ENCODE measurements around the gene SNX10. TPM values are rescaled to one million over a fixed set of nuclear protein-coding genes. Genes with fewer than 3 reads are reported as not detected.

Gene SNX10
- total RNA-seq, 2 donors from 2014 or later = 2.3 to 5.6 TPM

DNA sequence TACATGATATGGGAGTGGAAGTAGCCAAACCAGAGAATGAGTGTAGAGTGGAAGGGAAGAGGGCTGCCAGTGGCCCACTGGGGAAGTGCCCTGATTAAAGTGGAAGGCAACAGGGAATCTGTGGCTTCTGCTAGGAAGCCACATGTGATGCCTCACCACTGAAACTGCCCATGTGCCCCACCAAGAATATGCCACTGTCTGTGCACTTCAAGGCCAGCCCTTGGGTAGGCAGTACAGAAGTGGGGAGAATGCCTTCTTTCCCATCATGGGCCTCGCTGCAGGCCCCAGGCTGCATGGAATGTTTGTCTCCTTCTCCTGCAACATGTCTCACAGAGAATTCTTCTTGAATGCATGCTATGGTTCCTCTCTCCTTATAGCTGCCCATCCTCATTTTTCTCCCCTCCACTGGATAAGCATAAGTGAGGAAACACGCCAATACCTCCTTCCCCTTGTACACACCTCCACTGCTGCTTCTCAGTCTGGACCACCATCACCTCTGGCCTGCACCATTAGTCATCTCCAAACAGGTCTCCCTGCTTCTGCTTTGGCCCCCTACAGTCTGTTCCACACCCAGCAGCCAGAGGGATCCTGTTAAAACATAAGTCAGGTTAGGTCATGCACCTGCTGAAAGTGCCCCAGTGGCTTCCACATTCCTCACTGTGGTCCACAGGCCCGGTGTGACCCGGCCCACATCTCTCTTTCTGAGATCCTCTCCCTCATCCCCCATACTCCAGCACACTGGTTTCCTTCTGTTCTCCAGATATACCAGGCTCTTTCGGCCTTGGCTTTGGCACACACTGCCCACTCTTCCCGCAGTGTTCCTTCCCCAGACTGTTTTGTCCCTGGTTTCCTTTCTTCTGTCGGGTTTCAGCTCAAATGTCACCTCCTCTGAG is 37.1 kb downstream of the SNX10 start:
- Histone ChIP-seq H3K4me3 (no peak overlapping the region), H3K27ac (no peak overlapping the region), H3K4me1 (ENCODE audit: control insufficient read depth in 1 of 2, low read depth in 2 of 2) (no peaks in the 10 kb centered on the region), H3K9me3 (no peaks in the 10 kb centered on the region), H3K36me3 (no peaks in the 10 kb centered on the region), H3K27me3 (replicated peaks; ENCODE audit: insufficient read depth) (no peaks in the 10 kb centered on the region)
- ATAC-seq (ENCODE audit: insufficient number of reproducible peaks, low FRiP score, low read depth) (no peak), DNase-seq (ENCODE audit: low spot score) (no peak)
- TF ChIP-seq, protein P1, sequence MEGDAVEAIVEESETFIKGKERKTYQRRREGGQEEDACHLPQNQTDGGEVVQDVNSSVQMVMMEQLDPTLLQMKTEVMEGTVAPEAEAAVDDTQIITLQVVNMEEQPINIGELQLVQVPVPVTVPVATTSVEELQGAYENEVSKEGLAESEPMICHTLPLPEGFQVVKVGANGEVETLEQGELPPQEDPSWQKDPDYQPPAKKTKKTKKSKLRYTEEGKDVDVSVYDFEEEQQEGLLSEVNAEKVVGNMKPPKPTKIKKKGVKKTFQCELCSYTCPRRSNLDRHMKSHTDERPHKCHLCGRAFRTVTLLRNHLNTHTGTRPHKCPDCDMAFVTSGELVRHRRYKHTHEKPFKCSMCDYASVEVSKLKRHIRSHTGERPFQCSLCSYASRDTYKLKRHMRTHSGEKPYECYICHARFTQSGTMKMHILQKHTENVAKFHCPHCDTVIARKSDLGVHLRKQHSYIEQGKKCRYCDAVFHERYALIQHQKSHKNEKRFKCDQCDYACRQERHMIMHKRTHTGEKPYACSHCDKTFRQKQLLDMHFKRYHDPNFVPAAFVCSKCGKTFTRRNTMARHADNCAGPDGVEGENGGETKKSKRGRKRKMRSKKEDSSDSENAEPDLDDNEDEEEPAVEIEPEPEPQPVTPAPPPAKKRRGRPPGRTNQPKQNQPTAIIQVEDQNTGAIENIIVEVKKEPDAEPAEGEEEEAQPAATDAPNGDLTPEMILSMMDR (IDR thresholded peaks at IDR 0.05) = no peak

DNA sequence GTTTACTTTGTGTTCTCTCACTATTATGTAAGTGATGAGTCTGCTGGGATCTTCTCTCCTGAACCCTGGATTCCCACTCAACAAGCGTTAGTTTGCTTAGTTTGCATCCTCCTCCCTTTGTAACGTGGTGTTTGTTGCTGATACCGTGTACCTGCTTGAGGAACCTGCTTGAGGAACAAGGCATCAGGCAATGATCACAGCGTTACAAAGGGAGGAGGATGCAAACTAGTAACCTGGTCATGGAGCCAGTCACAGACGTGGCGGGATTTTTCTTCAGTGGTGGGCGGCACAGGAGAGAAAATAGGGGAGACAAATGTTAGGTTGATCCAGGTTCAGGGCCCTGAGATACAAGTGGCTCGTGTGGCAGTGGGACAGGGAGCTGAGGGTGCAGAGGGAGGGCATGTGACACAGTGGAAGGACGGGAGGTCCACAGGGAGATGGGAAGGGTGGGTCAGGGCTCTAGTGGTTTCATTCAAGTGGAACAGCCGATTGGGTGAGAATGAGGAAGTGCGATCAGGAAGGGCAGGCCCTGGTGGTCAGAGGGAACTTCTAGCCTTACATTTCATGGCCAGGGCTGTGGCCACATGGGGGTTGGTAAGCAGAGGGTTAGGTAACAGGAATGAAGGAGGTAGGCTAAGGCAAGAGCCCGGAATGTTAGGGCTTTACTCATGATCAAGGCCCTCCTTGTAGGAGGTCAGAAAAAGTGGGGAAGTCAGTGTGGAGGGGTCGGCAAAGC is 38.0 kb downstream of the SNX10 start:
- no peak for ATAC-seq (ENCODE audit: insufficient number of reproducible peaks, low FRiP score, low read depth)
- H3K27ac ChIP-seq = no peak overlapping the region
- TF ChIP-seq, protein P1 (IDR thresholded peaks at IDR 0.05) = no peak
- H3K4me3 ChIP-seq = no peak overlapping the region
- H3K27me3 ChIP-seq (replicated peaks; ENCODE audit: insufficient read depth) = no peaks in the 10 kb centered on the region
- no peaks in the 10 kb centered on the region for H3K9me3 ChIP-seq
- no peaks in the 10 kb centered on the region for H3K36me3 ChIP-seq
- DNase-seq (ENCODE audit: low spot score) = no peak
- H3K4me1 ChIP-seq (ENCODE audit: control insufficient read depth in 1 of 2, low read depth in 2 of 2) = no peaks in the 10 kb centered on the region

DNA sequence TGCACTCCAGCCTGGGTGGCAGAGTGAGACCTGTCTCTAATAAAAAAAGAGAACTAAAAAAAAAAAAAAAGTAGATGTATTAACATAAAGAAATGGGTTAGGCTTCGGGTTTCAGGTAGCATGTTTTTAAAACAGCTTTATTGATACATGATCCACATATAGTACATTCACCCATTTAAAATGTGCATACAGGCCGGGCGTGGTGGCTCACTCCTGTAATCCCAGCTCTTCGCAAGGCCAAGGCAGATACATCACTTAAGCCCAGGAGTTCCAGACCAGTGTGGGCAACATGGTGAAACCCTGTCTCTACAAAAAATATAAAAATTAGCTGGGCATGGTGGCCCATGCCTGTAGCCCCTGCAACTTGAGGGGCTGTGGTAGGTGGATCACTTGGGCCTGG is 39.5 kb downstream of the SNX10 start:
- Histone ChIP-seq H3K4me3 (no peak overlapping the region), H3K27me3 (replicated peaks; ENCODE audit: insufficient read depth) (no peaks in the 10 kb centered on the region), H3K9me3 (no peaks in the 10 kb centered on the region), H3K27ac (no peak overlapping the region), H3K36me3 (no peaks in the 10 kb centered on the region), H3K4me1 (ENCODE audit: control insufficient read depth in 1 of 2, low read depth in 2 of 2) (no peaks in the 10 kb centered on the region)
- TF ChIP-seq, protein P1 (IDR thresholded peaks at IDR 0.05) = no peak
- DNase-seq (ENCODE audit: low spot score) (no peak), ATAC-seq (ENCODE audit: insufficient number of reproducible peaks, low FRiP score, low read depth) (no peak)

DNA sequence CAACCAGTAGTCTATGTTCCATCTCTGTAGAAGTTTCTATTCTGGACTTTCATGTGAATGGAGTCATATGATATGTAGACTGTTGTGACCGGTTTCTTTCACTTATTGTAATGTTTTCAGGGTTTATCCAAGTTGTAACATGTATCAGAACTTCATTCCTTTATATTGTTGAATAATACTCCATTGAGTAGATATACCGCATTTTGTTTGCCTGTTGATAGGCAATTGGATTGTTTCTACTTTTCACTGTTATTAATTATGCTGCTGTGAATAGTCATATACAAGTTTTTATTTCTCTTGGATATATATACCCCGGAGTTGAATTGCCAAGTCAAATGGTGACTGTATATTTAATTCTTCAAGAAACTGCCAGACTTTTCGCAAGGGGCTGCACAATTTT is 40.1 kb downstream of the SNX10 start:
- no peak for DNase-seq (ENCODE audit: low spot score)
- ATAC-seq (ENCODE audit: insufficient number of reproducible peaks, low FRiP score, low read depth) = no peak
- TF ChIP-seq, protein P1 (IDR thresholded peaks at IDR 0.05) = no peak

DNA sequence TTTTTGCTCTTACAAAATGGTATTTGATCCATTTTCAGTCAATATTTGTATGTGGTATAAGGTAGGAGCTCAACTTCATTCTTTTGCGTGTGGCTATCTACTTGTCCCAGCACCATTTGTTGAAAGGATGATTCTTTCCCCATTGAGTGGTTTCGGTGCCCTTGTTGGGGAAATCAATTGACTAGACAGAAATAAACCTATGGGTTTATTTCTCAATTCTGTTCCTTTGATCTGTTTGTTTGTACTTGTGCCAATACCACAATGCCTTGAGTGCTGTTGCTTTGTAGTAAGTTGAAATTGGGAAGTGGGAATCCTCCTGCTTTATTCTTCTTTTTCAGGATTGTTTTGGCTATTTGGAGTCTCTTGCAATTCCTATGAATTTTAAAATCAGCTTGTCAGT is 41.0 kb downstream of the SNX10 start:
- Histone ChIP-seq H3K27me3 (replicated peaks; ENCODE audit: insufficient read depth) (no peaks in the 10 kb centered on the region), H3K4me1 (ENCODE audit: control insufficient read depth in 1 of 2, low read depth in 2 of 2) (no peaks in the 10 kb centered on the region), H3K9me3 (no peaks in the 10 kb centered on the region), H3K4me3 (no peak overlapping the region), H3K27ac (no peak overlapping the region), H3K36me3 (no peaks in the 10 kb centered on the region)
- TF ChIP-seq, protein P1 (IDR thresholded peaks at IDR 0.05) = no peak
- no peak for ATAC-seq (ENCODE audit: insufficient number of reproducible peaks, low FRiP score, low read depth)
- no peak for DNase-seq (ENCODE audit: low spot score)

More for the DNA sequence above, 40.1 kb downstream of the SNX10 start:
- Histone ChIP-seq H3K4me1 (ENCODE audit: control insufficient read depth in 1 of 2, low read depth in 2 of 2) (no peaks in the 10 kb centered on the region), H3K27ac (no peak overlapping the region), H3K27me3 (replicated peaks; ENCODE audit: insufficient read depth) (no peaks in the 10 kb centered on the region), H3K9me3 (no peaks in the 10 kb centered on the region), H3K36me3 (no peaks in the 10 kb centered on the region), H3K4me3 (no peak overlapping the region)

Data from thoracic aorta (tissue), 2 donors.